GM06990 (cell line): ENCODE results near the gene ARHGAP26.

ENCODE experiments used
- DNase-seq: peaks from one replicate; pipeline ENCODE4 v3.0.0-alpha.2; 2011; ENCODE audit not compliant: insufficient read length; ENCODE audit errors: extremely low read depth
- H3K27me3 ChIP-seq: replicated peaks from 2 replicates; pipeline ENCODE4 v1.6.0; 2011; ENCODE audit warnings: low read length; ENCODE audit not compliant: control insufficient read depth, insufficient read depth
- H3K36me3 ChIP-seq: 2 replicates; pipeline ENCODE4 v1.5.1; 2011; ENCODE audit warnings: low read length; ENCODE audit not compliant: control insufficient read depth, insufficient read depth
- H3K4me3 ChIP-seq: replicated peaks from 2 replicates; pipeline ENCODE4 v1.5.1; 2011; ENCODE audit warnings: low read depth, mild to moderate bottlenecking, control low read depth, low read length
- TF ChIP-seq, protein P1 (sequence below): IDR thresholded peaks from 2 replicates; pipeline ENCODE4 v1.5.1; 2011; ENCODE audit warnings: low read length, control low read depth, mild to moderate bottlenecking, inconsistent platforms; ENCODE audit not compliant: insufficient read depth, poor library complexity, severe bottlenecking

The ARHGAP26 gene

DNA sequence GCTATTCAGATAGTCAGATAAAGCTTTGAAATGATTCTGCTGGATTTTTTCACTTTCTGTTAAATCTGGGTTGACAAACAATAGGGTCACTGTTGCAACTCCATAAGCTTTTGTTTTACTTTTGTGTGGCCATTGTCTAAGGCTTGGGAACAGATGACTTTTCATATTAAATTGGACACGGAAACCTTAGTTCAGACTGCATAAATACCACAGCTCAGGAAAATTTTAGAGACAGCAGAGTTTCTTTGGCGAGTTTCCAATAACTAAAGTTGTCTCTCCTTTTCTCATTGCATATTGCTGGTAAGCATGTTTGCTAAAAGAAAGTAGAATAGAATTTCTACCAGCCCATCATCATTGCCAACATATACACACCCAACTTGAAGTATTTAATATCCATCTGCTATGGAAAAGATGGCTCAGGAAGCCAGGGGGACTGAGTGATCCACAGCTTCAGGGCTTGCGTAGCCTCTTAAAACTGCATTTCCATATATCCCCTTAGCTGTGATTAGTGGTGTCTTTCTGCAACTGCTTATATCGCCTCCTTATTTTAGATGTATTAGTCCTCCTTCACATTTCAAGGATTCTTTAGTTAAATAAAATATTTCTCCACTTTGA, 168.2 kb downstream of the ARHGAP26 start:
- TF ChIP-seq, protein P1, sequence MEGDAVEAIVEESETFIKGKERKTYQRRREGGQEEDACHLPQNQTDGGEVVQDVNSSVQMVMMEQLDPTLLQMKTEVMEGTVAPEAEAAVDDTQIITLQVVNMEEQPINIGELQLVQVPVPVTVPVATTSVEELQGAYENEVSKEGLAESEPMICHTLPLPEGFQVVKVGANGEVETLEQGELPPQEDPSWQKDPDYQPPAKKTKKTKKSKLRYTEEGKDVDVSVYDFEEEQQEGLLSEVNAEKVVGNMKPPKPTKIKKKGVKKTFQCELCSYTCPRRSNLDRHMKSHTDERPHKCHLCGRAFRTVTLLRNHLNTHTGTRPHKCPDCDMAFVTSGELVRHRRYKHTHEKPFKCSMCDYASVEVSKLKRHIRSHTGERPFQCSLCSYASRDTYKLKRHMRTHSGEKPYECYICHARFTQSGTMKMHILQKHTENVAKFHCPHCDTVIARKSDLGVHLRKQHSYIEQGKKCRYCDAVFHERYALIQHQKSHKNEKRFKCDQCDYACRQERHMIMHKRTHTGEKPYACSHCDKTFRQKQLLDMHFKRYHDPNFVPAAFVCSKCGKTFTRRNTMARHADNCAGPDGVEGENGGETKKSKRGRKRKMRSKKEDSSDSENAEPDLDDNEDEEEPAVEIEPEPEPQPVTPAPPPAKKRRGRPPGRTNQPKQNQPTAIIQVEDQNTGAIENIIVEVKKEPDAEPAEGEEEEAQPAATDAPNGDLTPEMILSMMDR: no peak
- DNase-seq: no peak
- H3K27me3 ChIP-seq: no peaks in the 10 kb centered on the region
- H3K4me3 ChIP-seq: no peak overlapping the region
- H3K36me3 ChIP-seq: no peaks in the 10 kb centered on the region

DNA sequence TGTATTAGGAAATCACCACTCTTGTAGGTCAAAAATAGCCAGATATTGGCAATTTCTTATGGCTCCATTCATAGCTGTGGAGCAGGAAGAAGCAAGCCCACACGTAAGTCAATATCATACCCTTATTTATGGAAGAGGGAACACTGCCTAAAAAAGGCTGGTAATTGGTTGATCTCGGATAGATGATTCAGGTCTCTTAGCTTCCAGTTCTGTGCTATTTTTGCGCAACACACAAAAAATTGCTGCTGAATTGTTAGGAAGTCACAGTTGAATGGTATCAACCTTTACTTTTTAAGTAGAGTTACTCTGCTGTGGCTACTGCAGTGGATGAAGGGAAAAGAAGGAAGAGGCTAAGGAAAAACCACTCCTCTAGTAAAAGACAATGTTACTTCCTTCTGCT, 168.8 kb downstream of the ARHGAP26 start:
- TF ChIP-seq, protein P1: no peak
- Histone ChIP-seq H3K36me3 (no peaks in the 10 kb centered on the region), H3K27me3 (no peaks in the 10 kb centered on the region), H3K4me3 (no peak overlapping the region)
- no peak for DNase-seq

DNA sequence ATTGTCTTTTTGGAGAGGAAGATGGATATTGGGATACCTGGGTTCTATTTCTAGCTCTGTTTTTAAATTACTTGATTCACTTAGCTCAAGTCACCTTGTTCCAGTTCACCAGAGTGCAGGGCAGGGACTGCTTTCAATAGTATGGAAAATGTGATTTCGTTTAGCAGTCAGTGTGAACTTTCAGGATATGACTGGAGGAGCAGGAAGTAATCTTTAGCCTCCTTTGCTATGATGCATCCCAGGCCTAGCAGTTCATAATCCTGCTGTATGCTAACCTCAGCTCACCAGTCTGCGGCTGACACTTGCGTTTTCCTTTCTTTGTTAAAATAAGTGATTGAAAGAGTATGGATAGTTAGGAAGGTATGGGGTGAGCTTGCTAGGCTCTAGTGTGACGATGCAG, 169.7 kb downstream of the ARHGAP26 start:
- no peak for DNase-seq
- no peak overlapping the region for H3K4me3 ChIP-seq
- no peaks in the 10 kb centered on the region for H3K36me3 ChIP-seq
- TF ChIP-seq, protein P1: no peak
- H3K27me3 ChIP-seq: no peaks in the 10 kb centered on the region

DNA sequence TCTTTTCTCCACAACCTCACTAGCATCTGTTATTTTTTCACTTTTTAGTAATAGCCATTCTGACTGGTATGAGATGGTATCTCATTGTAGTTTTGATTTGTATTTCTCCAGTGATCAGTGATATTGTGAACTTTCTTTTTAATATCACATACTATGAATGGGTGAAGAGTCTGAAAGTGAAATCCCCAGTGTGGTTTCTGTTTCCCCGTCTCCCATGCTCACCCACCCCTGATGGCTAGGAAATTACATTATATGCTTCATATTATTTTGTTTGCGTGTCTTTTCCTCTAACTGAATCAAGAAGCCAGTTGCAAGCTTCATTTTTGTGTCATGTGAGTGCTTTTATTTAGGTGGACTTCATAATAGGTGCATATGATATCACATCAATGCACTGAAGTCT, 171.1 kb downstream of the ARHGAP26 start:
- H3K27me3 ChIP-seq: no peaks in the 10 kb centered on the region
- DNase-seq: no peak
- TF ChIP-seq, protein P1: no peak
- H3K36me3 ChIP-seq: no peaks in the 10 kb centered on the region
- H3K4me3 ChIP-seq: no peak overlapping the region

DNA sequence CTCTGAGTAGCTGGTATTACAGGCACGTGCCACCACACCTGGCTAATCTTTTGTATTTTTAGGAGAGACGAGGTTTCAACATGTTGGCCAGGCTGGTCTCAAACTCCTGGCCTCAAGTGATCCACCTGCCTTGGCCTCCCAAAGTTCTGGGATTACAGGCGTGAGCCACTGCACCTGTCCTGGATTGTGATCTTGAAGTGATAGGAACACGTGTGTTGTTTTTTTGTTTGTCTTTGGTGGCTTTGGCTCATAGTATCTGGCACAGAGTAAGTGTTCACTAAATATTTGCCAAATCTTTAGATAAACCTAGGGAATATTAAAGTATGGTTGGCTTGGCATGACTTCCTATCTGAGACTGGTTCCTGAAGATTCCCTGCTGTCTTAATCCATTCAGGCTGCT, 172.7 kb downstream of the ARHGAP26 start:
- no peaks in the 10 kb centered on the region for H3K36me3 ChIP-seq
- H3K27me3 ChIP-seq: no peaks in the 10 kb centered on the region
- TF ChIP-seq, protein P1: no peak
- DNase-seq: no peak
- no peak overlapping the region for H3K4me3 ChIP-seq

DNA sequence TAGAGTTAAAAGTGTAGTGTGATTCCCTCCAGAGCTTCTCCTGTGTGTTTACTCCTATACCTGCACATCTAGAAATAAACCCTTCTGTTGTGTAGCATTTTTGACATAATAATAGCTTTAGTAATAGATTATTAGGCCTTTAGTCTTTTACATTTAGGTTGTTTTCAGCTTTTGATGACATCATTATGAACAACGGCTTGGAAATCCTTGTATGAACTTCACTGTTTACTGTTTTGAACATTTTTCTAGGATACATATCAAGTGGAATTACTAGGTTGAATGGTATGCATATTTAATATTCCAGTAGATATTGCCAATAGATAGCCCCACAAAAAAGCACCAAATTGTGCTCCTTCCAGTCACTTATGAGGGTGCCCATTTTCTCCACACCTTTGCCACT, 174.0 kb downstream of the ARHGAP26 start:
- Histone ChIP-seq H3K4me3 (no peak overlapping the region), H3K27me3 (no peaks in the 10 kb centered on the region), H3K36me3 (no peaks in the 10 kb centered on the region)
- TF ChIP-seq, protein P1: no peak
- no peak for DNase-seq
